GM19395 (cell line): ENCODE data around the gene GMPPB.
"Not testable (repeated sequence)": the region's sequence is repeated elsewhere in the genome, so short reads cannot be mapped to it uniquely, and the experiment has no call there.

Experiments used
- ATAC-seq: cut with Tn5 transposase; IDR thresholded peaks from one replicate; pipeline ENCODE4 v1.9.1; 2021; ENCODE audit warnings: mild to moderate bottlenecking, moderate library complexity; ENCODE audit not compliant: unreplicated experiment

GMPPB gene

DNA sequence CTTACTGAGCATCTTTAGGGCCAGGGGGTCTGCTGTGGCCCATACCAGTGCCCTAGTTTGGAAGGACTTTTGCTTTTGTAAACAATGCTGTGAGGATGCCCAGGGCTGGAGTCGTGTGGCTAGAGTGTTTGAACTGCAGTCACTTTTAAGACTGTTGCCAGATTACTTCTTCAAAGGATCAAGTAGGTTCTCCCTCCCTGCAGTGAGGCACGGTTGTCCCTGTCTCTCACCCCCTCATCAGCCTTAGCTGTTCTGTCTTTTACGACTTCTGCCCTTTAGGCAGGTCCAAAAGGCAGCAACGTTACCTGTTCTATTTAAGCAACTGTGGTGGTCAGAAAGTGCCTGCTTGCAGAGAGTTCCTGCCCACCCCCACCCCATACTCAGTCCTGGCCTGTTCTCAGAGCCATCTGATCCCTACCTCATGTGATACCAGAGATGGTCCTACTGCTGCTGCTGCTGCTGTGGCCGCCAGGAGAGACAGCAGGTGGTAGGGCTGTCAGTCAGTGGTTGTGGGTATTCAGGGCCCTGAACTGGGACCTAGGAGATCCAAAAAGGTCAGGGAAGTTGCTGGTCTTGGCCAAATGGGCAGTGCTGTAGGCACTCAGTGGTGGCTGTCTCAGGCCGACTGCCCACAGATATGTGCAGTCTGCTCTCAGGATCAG, 29.2 kb downstream of the GMPPB start:
- ATAC-seq, result not testable (repeated sequence)

DNA sequence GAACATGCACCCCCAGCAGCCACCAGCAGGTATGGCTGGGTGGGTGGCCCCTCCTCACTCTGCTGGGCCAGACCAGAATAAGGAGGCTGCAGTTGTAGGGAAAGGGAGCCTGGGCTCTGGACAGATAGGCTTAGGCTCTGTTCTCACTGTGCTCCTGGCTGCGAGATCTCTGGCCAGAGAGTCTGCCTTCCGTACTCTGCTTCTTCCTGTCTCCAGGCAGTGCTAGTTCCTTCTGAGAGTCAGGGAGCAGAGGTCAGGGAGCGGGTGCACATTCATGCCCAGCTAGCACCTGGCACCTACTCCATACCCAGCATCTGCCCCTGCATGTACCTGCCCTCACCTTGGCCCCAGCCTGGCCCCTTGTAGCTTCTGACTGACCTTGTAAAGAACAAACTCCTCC, 32.3 kb downstream of the GMPPB start:
- not testable (repeated sequence) for ATAC-seq

DNA sequence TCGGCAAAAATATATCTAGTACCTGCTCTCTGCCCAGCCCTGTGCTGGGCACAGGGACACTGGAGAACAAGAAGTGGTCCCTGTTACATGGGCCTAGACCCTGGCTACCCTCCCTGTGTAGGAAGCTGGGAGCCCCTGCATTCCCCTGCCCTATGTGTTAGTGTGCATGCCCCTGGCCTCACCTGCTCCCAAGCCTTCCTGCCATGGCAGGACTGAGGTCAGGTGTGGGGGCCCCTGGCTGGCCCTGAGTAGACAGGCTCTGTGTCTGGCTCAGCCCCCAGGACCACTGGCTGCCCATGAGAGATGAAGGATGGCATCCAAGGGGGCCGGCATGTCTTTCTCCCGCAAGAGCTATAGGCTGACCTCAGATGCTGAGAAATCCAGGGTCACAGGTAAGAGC, 32.9 kb downstream of the GMPPB start:
- ATAC-seq, result not testable (repeated sequence)

DNA sequence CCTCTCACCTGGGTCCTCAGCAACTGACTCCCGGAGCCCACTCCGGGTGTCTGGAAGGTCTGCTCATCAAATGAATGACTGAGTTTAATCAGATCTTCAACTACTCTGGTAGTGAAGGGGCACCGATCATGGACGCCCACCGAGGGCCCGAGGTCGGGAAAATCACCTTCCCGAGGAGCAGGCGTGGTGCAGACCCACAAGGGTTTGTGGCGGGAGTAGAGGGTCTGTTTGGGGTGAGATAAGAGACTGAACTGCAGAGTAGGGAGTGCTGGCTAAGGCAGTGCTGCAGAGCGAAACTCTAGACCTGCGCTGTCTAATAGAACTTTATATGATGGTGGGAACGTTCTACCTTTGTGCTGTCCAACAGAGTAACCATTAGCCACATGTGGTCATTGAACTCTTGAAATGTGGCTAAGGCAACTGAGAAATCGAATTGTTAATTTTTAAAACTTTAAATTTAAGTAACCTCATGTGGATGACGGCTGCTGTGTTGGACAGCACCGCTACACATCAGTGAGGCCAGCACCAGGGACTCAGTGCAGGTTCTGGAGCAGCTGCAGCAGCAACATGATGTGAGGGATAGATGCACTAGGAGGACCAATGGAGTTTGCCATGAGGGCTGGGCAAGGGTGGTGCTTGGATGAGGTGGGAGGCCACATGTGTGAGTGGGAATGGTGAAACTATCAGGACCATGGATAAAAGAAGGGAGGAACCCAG, 33.7 kb downstream of the GMPPB start:
- peak; percentile 9 for ATAC-seq

DNA sequence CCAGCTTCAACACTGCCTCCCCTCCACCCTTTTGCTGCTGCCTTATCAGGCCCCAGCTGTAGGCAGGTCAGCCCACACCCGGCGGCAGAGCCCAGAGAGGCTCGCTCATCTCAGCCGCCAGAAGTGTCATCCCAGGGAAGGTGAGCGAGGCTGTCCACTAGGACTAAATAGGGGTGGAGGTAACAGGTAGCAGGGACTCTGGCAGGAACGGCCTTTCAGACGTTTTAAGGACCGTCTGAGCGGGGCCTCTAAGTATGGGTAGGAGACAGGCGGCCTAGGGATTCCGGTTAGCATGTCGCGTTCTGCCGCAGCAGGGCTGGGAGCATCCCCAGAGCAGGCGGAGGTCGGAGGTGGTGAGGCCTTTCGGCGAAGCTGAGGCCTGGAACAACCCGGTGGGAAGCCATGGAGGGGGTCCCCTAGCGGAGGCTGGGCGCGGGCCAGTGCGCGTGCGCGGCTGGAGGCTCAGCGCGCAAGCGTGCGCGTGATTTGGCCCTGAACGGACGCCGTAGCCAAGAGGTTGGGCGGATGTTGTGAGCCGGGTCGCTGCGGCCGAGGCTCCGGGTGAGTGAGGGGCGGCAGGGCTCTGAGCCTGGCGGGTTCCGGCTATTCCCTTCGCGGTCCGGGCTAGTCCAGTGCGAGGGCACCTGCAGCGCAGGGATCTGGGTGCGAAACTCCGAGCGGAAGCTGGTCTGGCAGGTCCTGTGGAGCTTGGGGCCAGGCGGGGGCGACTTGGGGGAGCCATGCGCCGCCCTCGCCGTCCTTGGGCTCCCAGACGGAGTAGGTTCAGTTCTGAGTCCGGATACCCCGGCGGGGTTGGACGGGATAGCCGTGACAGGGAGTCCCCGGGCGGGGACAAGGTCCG, 34.5 kb downstream of the GMPPB start, which contains the start of the genes MST1 and RNF123:
Gene MST1 (minus strand): TSS at position 429 of the 862 bp plus-strand sequence. CDS start 783 bp downstream, outside the sequence.
Gene RNF123 (plus strand): TSS at position 512 of the 862 bp plus-strand sequence. CDS start 1,609 bp downstream, outside the sequence.
- ATAC-seq, result peak; percentile 54

DNA sequence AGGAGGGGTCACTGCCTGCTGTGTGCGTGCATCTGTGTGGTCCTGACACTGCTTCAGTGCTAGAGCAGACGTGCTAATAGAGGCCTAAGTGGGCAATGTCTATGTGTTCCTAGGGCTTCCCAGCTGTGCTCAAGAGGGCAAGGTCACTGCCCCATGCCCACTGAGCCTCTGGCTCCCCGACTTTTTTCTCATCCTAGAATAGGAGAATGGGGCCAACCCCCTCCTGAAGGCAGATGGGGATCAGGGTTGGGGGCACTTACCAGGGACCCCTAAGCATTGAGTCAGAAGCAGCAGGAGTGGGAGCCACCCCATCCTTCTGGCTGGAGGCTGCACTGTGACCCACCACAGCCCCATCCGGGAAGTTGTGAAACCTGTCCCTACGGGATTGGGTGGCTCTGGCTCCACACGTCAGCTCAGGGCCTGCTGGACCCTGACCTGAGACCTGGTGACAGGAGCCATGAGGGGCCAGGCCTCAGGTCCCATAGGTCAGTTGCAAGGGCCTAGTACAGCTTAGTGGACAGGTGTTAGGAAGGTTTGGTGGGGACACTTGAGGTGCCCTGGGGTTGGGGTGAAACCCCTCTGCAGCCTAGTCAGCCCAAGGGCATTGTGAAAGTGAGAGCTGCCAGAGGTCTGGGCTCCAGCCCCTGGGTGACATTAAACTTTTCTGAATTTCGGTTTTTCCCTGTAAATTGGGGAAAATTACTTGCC, 35.3 kb downstream of the GMPPB start:
- ATAC-seq, result not testable (repeated sequence)

DNA sequence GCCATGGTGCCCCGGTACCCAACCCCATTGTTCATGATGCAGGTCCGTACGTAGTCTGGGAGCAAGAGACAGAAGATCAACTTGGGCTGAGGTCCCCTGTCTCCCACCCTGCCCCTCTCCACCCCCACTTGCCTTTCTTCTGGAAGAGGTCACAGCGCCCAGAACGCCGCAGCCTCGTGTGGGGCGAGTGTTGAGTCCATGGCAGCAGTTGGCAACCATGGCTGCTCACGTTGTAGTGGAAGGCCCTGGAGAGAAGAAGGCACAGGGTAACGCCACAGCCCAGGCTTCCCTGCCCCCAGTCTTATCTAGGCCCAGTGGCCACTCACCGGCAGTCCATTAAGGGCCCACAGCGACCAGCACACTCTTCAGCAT, 36.3 kb downstream of the GMPPB start:
- not testable (repeated sequence) for ATAC-seq

DNA sequence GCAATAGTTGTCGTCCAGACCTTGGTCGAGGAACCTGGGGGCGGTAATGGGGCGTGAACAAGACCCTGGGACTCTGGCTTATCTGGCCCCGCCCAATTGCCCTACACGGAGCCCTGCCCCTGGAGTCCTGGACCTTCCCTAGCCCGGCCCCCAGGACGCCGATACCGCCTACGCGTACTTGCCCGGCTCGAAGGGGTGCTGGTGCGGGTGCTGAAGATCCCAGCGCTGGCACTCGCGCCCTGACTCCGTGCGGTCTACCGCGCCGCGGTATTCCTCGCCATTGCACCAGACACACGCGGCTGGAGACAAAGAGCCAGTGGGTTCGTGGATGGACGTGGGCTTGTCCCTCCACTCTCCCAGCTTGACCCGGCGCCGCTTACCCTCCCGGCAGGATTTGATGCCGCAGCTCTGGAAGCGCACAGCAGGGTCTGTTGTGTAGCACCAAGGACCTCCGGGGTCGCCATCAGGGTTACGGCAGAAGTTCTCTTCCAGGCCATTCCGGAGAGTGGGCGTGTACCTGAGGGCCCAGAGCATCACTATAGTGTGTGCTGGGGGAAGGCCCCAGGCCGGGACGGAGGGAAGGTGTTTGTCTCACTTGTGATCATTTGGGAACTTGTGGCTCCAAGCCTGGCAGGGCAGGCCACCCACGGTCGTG, 36.9 kb downstream of the GMPPB start:
- ATAC-seq, result not testable (repeated sequence)

DNA sequence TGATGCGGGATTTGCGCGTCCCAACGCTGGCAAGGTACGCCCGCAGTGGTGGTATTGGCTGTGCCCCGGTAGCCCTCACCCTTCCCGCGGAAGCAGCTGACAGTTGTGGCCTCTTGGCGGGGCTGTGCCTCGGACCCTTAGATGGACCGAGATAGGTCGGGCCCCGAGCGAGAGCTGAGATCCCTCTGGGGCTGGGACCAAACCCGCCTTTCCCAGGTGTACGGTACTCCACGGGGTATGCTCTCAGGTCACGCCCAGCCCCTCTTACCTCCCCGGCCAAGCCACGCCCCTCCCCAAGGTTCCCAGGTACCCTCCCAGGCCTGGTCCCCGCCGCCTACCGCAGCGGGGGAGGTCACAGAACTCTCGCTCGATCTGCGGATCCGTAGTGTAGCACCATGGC, 37.4 kb downstream of the GMPPB start:
- ATAC-seq, result not testable (repeated sequence)

DNA sequence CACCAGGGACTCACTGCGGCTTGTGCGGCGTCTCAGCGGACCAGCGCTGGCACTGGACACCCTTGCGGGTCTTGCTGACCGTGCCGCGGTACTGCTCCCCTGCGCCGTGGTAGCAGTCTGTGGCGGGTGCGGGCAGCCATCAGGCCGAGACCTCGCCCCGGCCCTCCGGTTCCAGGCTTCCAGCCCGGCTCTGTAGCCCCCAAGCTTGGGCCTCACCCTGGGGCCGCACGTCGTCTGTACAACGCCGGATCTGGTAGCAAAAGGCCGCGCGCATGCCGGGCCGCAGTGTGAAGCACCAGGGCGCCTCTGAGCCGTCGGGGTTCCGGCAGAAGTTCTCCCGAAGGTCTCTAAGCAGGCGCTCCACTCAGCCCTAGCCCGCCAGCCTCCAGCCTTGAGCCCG, 37.9 kb downstream of the GMPPB start:
- ATAC-seq, result not testable (repeated sequence)

DNA sequence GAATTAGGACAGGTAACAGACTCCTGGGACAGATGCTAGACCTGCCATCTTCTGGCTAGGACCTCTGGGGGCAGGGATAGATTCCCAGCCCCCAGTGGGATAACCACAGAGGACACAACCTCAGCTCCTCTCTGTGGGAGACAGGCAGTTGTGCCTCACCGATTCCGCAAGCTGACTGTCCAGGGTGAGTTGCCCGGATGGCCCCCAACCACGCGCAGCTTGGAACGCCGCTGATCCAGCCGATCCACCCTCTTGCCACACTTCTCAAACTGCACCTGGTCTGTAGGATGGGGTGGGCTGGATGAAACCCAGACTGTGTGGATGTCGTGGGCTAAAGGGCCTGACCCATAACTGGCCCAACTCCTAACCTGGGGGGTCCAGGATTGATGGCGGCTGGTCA, 38.6 kb downstream of the GMPPB start:
- not testable (repeated sequence) for ATAC-seq

DNA sequence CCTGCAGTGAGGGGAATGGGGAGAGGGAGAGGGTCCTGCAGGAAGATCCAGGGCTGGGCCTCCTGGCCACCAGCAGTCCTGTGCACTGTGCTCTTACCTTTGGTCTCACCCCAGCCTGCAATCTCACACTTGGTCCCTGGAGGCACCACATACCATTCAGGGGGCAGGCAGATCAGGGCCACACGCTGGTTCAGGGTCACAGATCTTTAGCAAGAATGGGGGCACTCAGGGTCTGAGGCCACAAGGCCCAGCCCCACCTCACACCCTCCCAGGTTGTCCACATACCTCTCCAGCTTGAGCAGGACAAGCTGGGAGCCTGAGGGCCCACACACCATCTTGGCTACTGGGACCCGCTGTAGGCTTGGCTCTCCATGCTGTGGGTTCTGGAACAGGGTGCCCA, 39.3 kb downstream of the GMPPB start:
- ATAC-seq, result not testable (repeated sequence)

DNA sequence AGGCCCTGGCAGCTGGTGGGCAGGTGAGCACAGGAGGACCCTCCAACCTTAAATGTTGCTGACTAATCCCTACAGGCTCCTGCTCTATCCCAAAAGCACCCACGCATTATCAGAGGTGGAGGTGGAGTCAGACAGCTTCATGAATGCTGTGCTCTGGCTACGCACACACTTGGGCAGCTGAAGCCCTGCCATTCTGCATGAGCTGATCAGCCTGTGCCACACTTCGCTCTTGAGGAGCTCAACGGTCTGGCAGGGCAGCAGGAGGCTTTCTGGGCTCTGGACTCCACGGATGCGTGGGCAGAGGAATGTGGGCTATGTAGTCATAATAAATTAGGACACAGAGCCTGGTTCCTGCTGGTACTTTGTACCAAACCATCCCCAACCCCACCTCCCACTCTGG, 40.6 kb downstream of the GMPPB start:
- ATAC-seq, result no peak

DNA sequence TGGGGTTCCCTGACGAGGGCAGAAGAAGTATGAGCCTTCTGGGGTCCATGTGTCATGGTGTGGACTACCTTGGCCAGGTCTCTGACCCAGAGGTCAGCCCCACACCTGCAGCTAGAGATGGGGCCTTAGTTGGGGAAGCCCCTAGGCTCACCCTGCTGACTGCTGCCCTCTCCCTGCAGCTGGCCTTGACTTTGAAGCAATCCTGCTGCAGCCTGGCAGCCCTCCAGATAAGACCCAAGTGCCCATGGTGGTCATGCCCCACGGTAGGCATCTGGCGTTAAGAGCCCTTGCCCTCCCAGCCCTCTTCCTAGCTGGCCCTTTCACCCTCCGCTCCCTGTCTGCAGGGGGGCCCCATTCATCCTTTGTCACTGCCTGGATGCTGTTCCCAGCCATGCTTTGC, 42.2 kb downstream of the GMPPB start:
- ATAC-seq, result no peak

DNA sequence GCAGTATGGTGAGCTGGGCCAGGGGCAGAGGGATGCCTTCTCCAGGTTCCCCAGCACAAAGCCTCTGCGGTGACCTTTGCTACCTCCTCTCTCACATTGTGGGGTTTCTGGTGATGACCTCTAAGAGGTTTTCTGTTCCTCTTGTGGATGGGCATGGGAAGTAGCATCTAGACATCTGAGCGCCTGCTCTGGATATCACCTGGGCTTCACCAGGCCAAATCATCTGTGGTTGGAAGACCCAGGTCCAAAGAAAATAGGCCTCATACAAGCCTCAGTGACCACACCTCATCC, 42.6 kb downstream of the GMPPB start:
- no peak for ATAC-seq

DNA sequence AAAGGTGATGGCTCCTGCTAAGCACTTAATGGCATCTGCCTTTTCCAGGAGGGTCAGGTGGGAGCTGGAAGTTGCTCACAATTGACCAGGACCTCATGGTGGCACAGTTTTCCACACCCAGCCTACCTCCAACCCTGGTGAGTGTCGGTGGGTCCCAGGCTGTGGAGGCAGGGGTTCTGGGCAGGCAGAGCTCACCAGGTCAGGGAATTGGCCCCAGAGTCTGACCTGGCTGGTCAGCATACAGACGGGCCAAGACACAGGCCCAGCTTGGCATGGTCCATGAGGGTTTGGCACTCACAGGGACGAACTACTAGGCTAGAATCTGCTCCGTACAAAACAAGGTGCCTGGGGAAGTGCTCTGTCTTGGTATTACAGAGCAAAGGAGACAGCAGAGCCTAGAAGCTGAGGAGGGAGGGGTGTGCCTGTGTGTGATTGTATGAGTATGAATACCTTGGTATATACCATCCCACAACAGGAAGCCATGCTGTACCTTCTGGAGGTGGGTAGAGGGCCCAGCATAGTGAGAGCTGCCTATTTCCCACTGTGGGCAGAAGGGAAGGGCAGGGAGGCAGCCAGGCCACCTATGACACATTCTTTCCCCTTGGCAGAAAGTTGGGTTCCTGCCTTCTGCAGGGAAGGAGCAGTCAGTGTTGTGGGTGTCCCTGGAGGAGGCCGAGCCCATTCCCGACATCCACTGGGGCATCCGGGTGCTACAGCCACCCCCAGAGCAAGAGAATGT, 43.1 kb downstream of the GMPPB start:
- ATAC-seq, result no peak

DNA sequence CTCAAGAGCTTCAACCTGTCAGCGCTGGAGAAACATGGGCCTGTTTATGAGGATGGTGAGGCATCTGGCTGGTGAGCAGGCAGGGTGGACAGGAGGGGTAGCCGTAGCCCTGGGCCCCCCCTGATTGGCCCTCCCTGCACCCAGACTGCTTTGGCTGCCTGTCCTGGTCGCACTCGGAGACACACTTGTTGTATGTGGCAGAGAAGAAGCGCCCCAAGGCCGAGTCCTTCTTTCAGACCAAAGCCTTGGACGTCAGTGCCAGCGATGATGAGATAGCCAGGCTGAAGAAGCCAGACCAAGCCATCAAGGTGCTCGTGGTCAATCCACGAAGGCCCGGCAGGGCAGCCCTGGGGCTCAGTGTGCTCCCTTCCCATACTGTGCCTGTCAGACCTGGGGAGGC, 47.8 kb downstream of the GMPPB start:
- no peak for ATAC-seq

DNA sequence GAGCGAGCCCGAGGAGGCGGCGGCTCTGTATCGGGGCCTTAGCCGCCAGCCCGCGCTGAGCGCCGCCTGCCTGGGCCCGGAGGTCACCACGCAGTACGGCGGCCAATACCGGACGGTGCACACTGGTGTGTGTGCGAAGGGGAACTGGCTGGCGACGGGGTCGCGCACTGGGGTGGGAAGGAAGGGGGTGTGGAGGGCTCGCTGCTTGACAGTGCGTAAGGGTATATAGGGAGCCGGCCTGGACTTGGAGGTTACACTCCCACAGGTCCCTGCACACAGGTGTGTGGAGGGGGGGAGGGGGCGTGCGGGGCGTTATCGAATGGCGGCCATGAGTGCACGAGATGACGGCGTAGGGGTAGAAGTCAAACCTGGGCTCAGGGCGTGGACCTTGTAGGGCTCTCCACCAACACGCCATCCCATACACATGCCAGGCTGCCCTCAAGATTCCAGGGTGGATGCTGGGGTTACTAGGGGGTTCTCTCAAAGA, 49.2 kb downstream of the GMPPB start:
- ATAC-seq, result peak; percentile 36

DNA sequence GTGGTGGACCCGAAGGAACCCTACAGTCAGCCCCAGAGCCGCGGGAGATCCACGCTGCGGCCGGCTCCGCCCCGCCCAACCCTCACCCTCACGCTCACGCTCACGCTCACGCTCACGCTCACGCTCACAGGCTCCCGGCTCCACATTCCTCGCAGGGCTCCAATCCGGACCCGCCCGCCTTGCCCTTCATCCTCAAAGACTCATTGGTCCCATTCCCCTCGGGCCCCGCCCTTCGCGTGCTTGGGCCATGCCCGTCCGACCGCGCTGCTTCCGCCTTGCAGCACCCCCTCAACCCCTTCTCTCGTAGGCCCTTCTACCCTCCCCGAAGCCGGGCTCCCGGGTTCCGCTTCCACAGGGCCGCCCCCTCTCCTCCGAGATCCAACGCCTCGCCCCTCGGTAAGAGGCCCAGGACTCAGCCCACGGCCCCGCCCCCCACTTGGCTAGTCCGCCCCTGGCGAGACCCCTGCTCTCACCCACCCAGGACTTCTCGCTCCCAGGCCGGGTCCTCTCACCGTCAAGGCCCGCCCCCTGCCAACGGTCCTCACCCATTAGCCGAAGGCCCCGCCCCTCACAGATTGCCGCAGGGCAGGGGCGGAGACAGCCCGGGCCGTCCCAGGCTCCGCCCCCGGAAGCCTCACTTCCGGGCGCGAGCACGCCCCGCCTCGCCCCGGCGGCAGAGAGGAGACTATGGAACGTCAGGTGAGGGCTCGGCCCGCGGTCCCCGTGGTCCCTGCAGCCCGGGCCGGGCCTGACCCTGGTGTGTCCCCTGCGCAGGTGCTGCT, 49.8 kb downstream of the GMPPB start, which contains the start of gene APEH:
Gene APEH (plus strand): TSS at position 637 of the 782 bp plus-strand sequence. CDS start 51 bp downstream, at position 688.
- ATAC-seq, result peak; percentile 84
